Keratinocyte (primary cell): ENCODE results near the gene CORO2A. TPM values are rescaled to one million over a fixed set of nuclear protein-coding genes. Genes with fewer than 3 reads are reported as not detected.

Source experiments
- DNase-seq: peaks from one replicate; pipeline ENCODE4 v3.0.0-alpha.2; 2011; ENCODE audit warnings: low read depth, missing footprints, low spot score
- FAIRE-seq: peaks from 2 replicates; lab custom pipeline; 2011; peaks lifted over from hg19 to GRCh38; lab: Jason Lieb, UNC
- H2AFZ ChIP-seq: 2 replicates; pipeline ENCODE4 v1.6.0; 2012; ENCODE audit warnings: low read length, control low read depth, inconsistent platforms; ENCODE audit not compliant: control insufficient read depth
- H3K27ac ChIP-seq: 2 replicates; pipeline ENCODE4 v1.5.1; 2011; ENCODE audit warnings: low read length; ENCODE audit not compliant: control insufficient read depth, insufficient read depth
- H3K27me3 ChIP-seq: 3 replicates; pipeline ENCODE4 v1.6.0; 2011; ENCODE audit warnings: low read length; ENCODE audit not compliant: control insufficient read depth, insufficient read depth; ENCODE audit errors: extremely low read depth
- H3K36me3 ChIP-seq, 2 experiments: 2 replicates in 1 of 2; 3 replicates in 1 of 2; pipeline ENCODE4 v1.5.1; 2011; ENCODE audit warnings: low read length in 2 of 2, mild to moderate bottlenecking in 1 of 2; ENCODE audit not compliant: control insufficient read depth in 2 of 2, insufficient read depth in 2 of 2; ENCODE audit errors: extremely low read depth in 1 of 2
- H3K4me1 ChIP-seq: 3 replicates; pipeline ENCODE4 v1.5.1; 2011; ENCODE audit warnings: low read length; ENCODE audit not compliant: control insufficient read depth, insufficient read depth; ENCODE audit errors: extremely low read depth
- H3K4me2 ChIP-seq: 3 replicates; pipeline ENCODE4 v1.6.0; 2011; ENCODE audit warnings: low read depth, low read length; ENCODE audit not compliant: control insufficient read depth, insufficient read depth; ENCODE audit errors: extremely low read depth
- H3K4me3 ChIP-seq, 3 experiments: fragments of 200-600 bp in 1 of 3; sonication (generic) in 1 of 3; 2 replicates in 2 of 3; 3 replicates in 1 of 3; pipeline ENCODE4 v1.5.1; 2011 to 2016; ENCODE audit warnings: low read length in 3 of 3, mild to moderate bottlenecking in 3 of 3, control low read depth in 2 of 3, inconsistent platforms in 1 of 3, low read depth in 1 of 3, mixed read lengths in 1 of 3, mixed run types in 1 of 3, moderate library complexity in 1 of 3; ENCODE audit not compliant: control insufficient read depth in 2 of 3, insufficient read depth in 2 of 3; ENCODE audit errors: extremely low read depth in 1 of 3
- H3K79me2 ChIP-seq: 2 replicates; pipeline ENCODE4 v1.6.0; 2012; ENCODE audit warnings: low read length; ENCODE audit not compliant: control insufficient read depth, insufficient read depth
- H3K9ac ChIP-seq: 3 replicates; pipeline ENCODE4 v1.6.0; 2011; ENCODE audit warnings: low read length; ENCODE audit not compliant: control insufficient read depth, insufficient read depth; ENCODE audit errors: extremely low read depth
- H3K9me1 ChIP-seq: 3 replicates; pipeline ENCODE4 v1.6.0; 2011; ENCODE audit warnings: low read length; ENCODE audit not compliant: control insufficient read depth, insufficient read depth; ENCODE audit errors: extremely low read depth
- H3K9me3 ChIP-seq: 2 replicates; pipeline ENCODE4 v1.5.1; 2012; ENCODE audit warnings: low read depth, low read length; ENCODE audit not compliant: control insufficient read depth
- H4K20me1 ChIP-seq: 3 replicates; pipeline ENCODE4 v1.6.0; 2011; ENCODE audit warnings: low read length; ENCODE audit not compliant: control insufficient read depth, insufficient read depth; ENCODE audit errors: extremely low read depth
- CTCF ChIP-seq, 3 experiments: IDR thresholded peaks in 1 of 3; conservative IDR thresholded peaks in 1 of 3; optimal IDR thresholded peaks in 1 of 3; 2 replicates in 2 of 3; 3 replicates in 1 of 3; pipeline versions ENCODE3 to v1.5.1; 2011; ENCODE audit warnings: low read length in 3 of 3, mild to moderate bottlenecking in 3 of 3, moderate library complexity in 2 of 3, control low read depth in 1 of 3, inconsistent platforms in 1 of 3; ENCODE audit not compliant: insufficient read depth in 2 of 3; ENCODE audit errors: extremely low read depth in 1 of 3
- EZH2 ChIP-seq: IDR thresholded peaks from one replicate; pipeline ENCODE4 v1.6.1; 2012; ENCODE audit warnings: inconsistent platforms, mild to moderate bottlenecking, low read length, moderate library complexity
- dilution Hi-C: fragments of 300-500 bp; cut with MboI; formaldehyde crosslinking; loops from one replicate; pipeline ENCODE4 v1.7.0; 2020; ENCODE audit warnings: low sequenced_read_pairs; ENCODE audit not compliant: extremely low pct_ligation_motif_present
- polyA plus RNA-seq, 5 experiments: library from polyadenylated mRNA; depleted of rRNA in 3 of 5; stranded (reverse) in 3 of 5; stranded (forward) in 1 of 5; unstranded in 1 of 5; fragments of >200 nt; gene quantifications; 1 replicate in 1 of 5; 2 replicates in 3 of 5; 3 replicates in 1 of 5; pipeline versions ENCODE4 v1.2.1 to v1.2.3, GENCODE V29; 2011 to 2012; ENCODE audit warnings: missing spikeins in 2 of 5, low read depth in 1 of 5, low replicate concordance in 1 of 5

The CORO2A gene
- polyA plus RNA-seq, 1 donor (not counting 4 experiments of a cell fraction or from before 2014, with no cell fraction given): 31.7 TPM

DNA sequence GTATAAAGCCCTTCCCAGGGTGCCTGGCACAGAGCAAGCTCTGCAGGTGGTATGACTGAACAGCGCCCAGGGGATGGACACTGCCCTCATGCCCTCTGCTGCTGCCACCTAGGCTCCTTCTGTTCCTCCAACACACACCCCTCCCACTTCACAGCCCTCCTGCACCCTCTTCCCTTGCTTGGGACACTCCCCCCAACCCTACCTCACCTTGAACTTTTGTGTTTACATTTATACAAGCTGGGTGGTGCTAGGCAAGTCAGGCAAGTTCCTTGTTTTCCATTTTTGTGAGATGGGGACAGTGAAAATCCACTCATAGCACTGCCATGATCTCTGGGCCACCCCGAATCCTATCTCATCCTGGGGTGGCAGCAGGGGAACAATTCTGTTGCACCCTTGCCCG lies 18.8 kb upstream of the CORO2A start:
- no peak overlapping the region for H3K27ac ChIP-seq
- dilution Hi-C loops: no loop called here
- DNase-seq: no peak
- peaks cover 11% of the 10 kb centered on the region for H3K79me2 ChIP-seq
- no peaks in the 10 kb centered on the region for H3K9me1 ChIP-seq
- no peak overlapping the region for H3K4me2 ChIP-seq
- peaks cover 53 to 62% of the 10 kb centered on the region in 2 experiments for H3K36me3 ChIP-seq
- no peak overlapping the region for H3K4me3 ChIP-seq
- H2AFZ ChIP-seq: no peak overlapping the region
- peaks cover 35% of the 10 kb centered on the region for H3K4me1 ChIP-seq
- no peaks in the 10 kb centered on the region for H3K27me3 ChIP-seq
- no peak for FAIRE-seq
- H3K9me3 ChIP-seq: no peaks in the 10 kb centered on the region
- TF ChIP-seq CTCF (optimal IDR thresholded peaks at IDR 0.05 in 1 of 3, IDR thresholded peaks at IDR 0.05 in 1 of 3, conservative IDR thresholded peaks at IDR 0.05 in 1 of 3; ENCODE audit: extremely low read depth in 1 of 3, insufficient read depth in 2 of 3, low read length in 3 of 3) (no peak), EZH2 (no peak)
- no peak overlapping the region for H3K9ac ChIP-seq
- H4K20me1 ChIP-seq: no peaks in the 10 kb centered on the region

- dilution Hi-C loops: no loop called here
- Histone ChIP-seq H3K4me1 (peaks cover 32% of the 10 kb centered on the region), H3K9me1 (no peaks in the 10 kb centered on the region), H4K20me1 (no peaks in the 10 kb centered on the region), H3K4me3 (no peak overlapping the region), H3K9ac (no peak overlapping the region), H3K9me3 (no peaks in the 10 kb centered on the region), H3K27ac (no peak overlapping the region), H3K79me2 (peaks cover 9% of the 10 kb centered on the region), H3K4me2 (no peak overlapping the region), H3K36me3 (peaks cover 47 to 60% of the 10 kb centered on the region in 2 experiments), H2AFZ (no peak overlapping the region), H3K27me3 (no peaks in the 10 kb centered on the region)
- no peak for FAIRE-seq
- no peak for TF ChIP-seq EZH2
- TF ChIP-seq CTCF (optimal IDR thresholded peaks at IDR 0.05 in 1 of 3, IDR thresholded peaks at IDR 0.05 in 1 of 3, conservative IDR thresholded peaks at IDR 0.05 in 1 of 3; ENCODE audit: extremely low read depth in 1 of 3, insufficient read depth in 2 of 3, low read length in 3 of 3): no peak
- DNase-seq: no peak
Observed at GRCh38 chr9:98210435-98210834, 18.0 kb upstream of the CORO2A start.
